GM12891 (cell line): ENCODE results near the gene PPIP5K2.

Source experiments
- POLR2A ChIP-seq: IDR thresholded peaks from 2 replicates; pipeline ENCODE4 v1.6.1; 2011; ENCODE audit warnings: low read depth, low read length, control low read depth
- POLR2AphosphoS5 ChIP-seq: IDR thresholded peaks from 2 replicates; pipeline ENCODE4 v1.6.1; 2011; ENCODE audit warnings: low read depth, low read length, control low read depth
- TAF1 ChIP-seq: IDR thresholded peaks from 2 replicates; pipeline ENCODE4 v1.6.1; 2011; ENCODE audit warnings: low read depth, low read length, control low read depth

- TF ChIP-seq POLR2AphosphoS5 (no peak), POLR2A (no peak), TAF1 (no peak)
Observed at GRCh38 chr5:103110403-103110802, 9.7 kb upstream of the PPIP5K2 start.
